ENCODE data around the gene APBB1.
A peak's percentile ranks its signal among the peaks of the same experiment; 100 is the strongest.
"Not testable (repeated sequence)": the region's sequence is repeated elsewhere in the genome, so short reads cannot be mapped to it uniquely, and the experiment has no call there.

The APBB1 gene

GRCh38 chr11:6415797-6416196, 3.1 kb downstream of the APBB1 start:
- DNase-seq, result no peak

- no peak for DNase-seq
These were observed 4.0 kb downstream of the APBB1 start for GRCh38 chr11:6414874-6415328.

- no peak for DNase-seq
These were observed 5.1 kb downstream of the APBB1 start for GRCh38 chr11:6413791-6414201.

GRCh38 chr11:6411594-6412031, 7.3 kb downstream of the APBB1 start:
- no peak for DNase-seq

- DNase-seq, result no peak
These were observed 8.0 kb downstream of the APBB1 start for GRCh38 chr11:6410695-6411430.

- DNase-seq, result no peak
These were observed 12.5 kb downstream of the APBB1 start for GRCh38 chr11:6406370-6406769.

GRCh38 chr11:6405846-6406245, 13.0 kb downstream of the APBB1 start:
- peak; percentile 32 for DNase-seq

GRCh38 chr11:6405052-6405667, 13.7 kb downstream of the APBB1 start:
- DNase-seq, result no peak

GRCh38 chr11:6404342-6405051, 14.4 kb downstream of the APBB1 start:
- DNase-seq, result peak; percentile 35

GRCh38 chr11:6403539-6403938, 15.4 kb downstream of the APBB1 start:
- no peak for DNase-seq

GRCh38 chr11:6402561-6402981, 16.3 kb downstream of the APBB1 start:
- no peak for DNase-seq

- no peak for DNase-seq
These were observed 16.8 kb downstream of the APBB1 start for GRCh38 chr11:6402061-6402470.

GRCh38 chr11:6401464-6401863, 17.4 kb downstream of the APBB1 start:
- no peak for DNase-seq

- DNase-seq, result no peak
These were observed 18.2 kb downstream of the APBB1 start for GRCh38 chr11:6400431-6401345.

- DNase-seq, result no peak
These were observed 21.3 kb downstream of the APBB1 start for GRCh38 chr11:6397636-6398035.

GRCh38 chr11:6397156-6397555, 21.7 kb downstream of the APBB1 start:
- DNase-seq, result peak; percentile 34

GRCh38 chr11:6395470-6396060, 23.3 kb downstream of the APBB1 start:
- DNase-seq, result no peak

GRCh38 chr11:6393989-6394670, 24.8 kb downstream of the APBB1 start:
- peak; percentile 21 for DNase-seq

- not testable (repeated sequence) for DNase-seq
These were observed 26.6 kb downstream of the APBB1 start for GRCh38 chr11:6392251-6392650.

- no peak for DNase-seq
These were observed 27.3 kb downstream of the APBB1 start for GRCh38 chr11:6391537-6392134.
